NCI-H82 treated with DMSO at 0.1 percent for 48 hours (cell line): ENCODE measurements around the gene KCNE3.

ENCODE experiments used
- DNase-seq: peaks from one replicate; lab custom pipeline; 2025; ENCODE audit not compliant: unreplicated experiment; lab: John Stamatoyannopoulos, UW

KCNE3 gene, protein sequence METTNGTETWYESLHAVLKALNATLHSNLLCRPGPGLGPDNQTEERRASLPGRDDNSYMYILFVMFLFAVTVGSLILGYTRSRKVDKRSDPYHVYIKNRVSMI

DNA sequence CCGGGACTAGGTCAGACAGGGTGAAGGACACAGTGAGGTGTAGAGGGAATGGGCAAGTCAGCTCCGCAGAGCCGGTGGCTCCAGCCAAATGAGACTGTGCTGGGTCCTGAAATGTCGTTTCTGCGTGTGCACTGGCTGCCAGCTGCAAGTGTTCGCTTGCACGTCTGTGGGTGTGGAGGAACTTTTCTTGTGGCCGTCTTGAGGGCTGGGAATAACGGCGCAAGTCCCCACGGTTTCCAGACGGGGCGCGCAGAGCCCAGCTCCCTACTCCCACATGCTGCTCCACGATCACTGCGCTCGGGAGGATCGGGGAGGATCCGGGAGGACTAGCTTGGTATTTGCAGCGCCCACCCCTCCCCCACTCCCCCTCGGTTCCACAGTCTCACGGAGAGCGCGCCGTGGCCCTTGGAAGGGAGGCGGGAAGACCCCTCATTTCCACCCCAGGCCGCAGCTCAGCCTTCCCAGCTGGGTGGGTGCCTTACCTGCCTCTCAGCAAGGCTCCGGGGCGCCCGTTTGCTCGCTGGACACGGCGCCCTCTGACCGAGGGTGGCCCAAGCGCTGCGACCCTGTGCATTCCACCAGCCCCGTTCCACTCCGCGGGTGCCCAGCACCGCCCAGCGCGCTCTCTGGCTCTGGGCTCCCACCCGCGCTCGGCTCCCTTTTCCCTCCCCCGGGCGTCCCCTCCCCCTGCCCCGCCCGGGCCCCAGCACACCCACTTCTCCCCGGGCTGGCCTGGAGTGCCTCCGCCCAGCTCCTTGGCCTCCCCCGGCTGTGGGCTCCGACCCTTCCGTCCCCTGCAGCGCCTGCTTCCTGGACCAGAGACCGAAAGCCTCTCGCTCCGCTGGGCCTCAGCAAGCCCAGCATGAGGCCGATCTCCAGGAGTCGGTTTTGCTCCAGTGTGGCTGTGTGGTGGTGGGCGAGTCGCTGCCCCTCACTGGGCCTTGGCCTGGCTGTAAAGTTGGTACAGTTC lies at the start of gene KCNE3:
Gene KCNE3, minus strand, starts transcription at position 634 of the 970 bp plus-strand sequence. CDS start 9,986 bp downstream, outside the sequence.
- no peak for DNase-seq

DNA sequence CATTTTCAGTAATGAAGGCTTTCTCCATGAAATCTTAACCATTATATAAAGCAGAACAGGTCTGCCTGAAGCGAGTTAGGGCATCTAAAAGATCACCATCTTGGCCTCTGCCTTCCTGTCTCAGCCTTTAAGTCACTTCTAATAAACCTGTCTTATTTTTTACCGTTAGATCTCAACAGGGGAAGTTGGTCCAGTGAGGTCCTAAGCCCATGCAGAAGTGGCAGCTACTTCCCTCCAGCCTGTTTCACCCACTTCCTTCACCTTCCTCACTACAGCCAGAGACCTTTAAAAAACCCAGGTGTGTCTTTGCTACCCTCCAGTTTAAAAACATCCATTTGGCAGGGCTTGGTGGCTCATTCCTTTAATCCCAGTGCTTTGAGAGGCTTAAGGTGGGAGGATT lies 40.2 kb upstream of the KCNE3 start:
- DNase-seq, result no peak

DNA sequence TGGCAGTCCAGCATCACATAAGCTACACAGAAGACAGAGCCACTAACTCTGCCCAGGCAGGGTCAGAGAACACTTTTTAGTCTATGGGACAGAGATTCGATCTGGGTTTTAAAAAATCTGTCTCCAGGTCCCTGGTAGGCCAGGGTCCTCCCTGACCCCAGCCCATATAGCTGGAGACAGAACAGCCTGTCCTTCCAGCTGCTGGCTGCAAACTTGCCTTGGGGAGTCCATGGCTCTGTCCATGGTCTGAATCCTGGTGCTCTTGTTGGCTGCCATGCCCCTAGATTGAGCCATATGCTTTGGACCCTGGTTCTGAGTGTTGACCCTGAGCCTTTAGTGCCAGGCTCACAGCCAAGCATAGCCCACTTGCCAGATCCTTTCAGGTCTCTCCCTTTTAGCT lies 39.5 kb upstream of the KCNE3 start:
- DNase-seq, result no peak

DNA sequence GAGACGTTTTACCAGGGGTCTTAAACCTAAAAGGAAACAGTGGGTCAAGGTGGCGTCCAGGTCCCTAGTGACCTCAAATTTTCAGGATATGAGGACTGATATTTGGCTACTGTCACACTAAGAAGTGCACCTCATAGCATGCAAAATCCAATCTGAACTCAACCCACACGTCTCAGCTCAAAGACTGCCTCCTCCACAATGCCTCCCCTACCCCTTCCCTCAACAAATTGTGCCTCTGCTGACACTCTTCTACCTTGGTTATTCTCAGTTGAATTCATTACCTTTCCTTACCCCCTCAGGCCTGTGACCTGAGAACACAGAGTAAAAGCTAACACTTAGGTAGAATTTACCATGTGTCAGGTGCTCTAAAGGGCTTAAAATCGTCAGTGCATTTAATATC lies 38.6 kb upstream of the KCNE3 start:
- DNase-seq, result no peak

DNA sequence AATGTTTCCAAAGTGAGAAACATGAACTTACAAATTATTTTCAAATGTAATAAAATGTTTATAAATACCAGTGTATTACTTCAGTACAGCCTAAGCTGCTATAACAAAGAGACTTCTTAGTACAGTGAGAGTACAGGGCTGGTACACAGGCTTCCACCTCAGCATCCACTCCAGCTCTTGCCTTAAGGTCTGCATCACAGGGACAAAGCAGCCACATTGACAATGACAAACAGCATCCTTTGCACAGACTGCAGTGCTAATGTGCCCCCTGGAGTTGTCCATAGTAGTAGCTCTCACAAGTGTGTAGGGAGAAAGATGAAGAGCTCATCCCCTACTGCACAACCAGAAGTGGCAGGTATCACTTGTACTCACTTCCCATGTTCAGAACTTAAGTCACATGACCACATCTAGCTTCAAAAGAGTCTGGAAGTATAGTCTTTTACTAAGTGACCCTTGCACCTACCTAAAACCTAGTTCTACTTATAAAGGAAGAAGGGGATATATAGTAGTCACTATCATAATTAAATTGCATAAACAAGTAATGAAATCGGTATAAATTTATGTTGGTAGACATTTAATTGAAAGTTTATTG lies 36.8 kb upstream of the KCNE3 start:
- no peak for DNase-seq

DNA sequence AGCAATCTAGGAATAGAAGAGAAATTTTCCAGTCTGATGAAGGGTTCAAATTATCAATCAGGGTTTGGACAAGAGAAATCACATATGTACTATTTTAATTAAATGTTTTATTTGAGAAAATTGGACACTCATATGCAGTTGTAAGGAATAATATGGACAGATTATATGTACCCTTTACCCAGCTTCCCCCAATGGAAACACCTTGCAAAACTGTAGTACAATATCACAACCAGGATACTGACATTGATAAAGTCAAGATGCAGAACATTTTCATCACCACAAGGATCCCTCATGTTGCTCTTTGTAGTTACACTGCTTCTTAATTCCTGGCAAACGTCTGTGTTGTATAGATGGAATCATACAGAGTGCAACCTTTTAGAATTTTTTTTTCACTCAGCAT lies 27.6 kb upstream of the KCNE3 start:
- no peak for DNase-seq

DNA sequence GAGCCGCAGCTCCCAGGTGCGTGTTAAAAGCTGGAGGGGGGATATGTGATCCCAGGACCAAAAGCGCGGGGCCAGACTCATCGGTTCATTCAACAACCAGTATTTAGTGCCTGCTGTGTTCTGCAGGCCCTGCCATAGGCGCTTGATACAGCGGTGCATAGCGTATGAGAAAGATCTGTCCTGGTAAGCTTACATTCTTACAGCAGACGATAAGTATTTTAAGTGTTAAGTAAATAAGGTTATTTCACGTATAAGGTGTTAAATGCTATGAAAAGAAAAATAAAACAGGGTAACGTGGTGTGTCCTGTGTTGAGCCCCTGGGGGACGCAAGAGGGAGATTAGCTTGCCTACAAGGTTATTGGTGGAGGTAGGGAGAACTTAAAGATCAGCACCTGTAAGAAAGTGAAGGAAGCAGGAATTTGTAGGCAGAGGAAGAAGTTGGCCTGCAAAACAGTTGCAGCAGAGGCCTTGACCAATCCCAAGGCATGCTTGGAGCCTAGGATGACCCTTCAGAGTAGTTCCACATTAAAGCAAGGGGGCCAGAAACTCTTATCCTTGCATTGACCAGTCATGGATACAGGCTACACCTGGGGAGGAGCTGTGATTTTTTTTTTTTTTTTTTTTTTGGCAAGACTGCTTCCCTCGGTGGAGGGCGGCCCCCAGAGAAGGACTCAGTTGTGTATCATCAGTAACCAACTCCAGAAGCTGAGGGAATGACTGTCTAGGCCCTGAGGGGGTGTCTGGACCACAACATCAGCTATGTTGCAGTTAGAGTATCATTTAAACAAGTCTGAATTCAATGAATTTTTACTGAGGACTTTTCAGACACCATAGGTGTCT lies 26.7 kb upstream of the KCNE3 start:
- DNase-seq, result peak; percentile 27

DNA sequence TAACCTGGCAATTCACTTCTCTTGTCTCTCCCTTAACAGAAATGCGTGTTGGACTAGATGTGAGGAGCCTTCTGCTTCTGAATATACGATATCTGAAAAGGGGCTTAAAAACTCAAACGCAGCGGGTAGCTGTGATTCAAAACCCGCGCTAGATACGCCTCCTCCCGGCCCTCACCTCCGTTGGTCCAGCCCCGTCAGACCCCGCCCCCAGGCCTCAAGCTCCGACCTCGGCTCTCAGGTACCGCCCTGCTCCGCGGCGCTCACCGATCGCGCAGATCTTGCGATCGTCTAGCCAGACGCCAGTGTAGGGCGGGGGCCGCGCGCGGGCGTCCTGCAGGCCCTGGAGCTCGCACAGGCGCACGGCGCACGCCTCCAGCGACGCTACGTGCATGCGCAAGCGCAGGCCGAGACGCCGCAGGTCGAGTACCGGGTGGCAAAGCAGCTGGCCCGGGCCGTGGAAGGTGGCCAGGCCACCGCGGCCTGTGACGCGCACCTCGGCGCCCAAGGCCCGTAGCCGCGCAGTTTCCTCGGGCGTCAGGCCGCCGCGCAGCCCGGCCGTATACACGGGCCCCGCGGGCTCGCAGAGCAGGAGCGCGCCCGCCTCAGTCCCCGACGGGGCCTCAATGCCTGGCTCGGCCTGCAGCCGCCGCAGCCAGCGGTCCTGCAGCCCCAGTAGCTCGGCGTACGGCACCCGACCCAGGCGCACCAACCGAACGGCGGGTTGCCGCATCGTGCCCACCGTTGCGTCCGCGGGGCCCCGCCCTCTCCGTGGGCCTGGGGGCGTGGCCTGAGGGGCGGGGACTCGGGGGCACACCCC lies 25.8 kb upstream of the KCNE3 start, which contains the start of gene LIPT2:
Gene LIPT2, minus strand, starts transcription at position 751 of the 817 bp plus-strand sequence. Its CDS starts 21 bp downstream, at position 730.
- DNase-seq, result peak; percentile 81

DNA sequence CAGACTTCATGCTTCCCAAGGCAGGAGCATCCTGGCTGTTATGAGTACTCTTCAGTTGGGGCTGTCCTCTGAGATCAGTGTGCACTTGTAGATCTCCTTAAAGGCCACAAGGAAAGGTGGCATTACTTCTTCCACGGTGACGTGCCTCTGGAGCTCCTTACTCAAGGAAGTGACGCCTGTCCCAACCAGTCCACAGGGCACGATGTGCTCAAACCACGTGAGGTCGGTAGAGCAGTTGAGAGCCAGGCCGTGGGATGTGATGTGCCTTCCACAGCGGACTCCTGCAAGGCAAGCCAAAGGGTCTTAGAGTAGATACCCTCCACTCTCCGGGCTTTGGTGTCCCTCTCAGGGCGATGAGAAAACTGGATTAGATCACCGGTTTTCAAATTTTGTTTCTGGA lies 24.7 kb upstream of the KCNE3 start:
- DNase-seq, result no peak

DNA sequence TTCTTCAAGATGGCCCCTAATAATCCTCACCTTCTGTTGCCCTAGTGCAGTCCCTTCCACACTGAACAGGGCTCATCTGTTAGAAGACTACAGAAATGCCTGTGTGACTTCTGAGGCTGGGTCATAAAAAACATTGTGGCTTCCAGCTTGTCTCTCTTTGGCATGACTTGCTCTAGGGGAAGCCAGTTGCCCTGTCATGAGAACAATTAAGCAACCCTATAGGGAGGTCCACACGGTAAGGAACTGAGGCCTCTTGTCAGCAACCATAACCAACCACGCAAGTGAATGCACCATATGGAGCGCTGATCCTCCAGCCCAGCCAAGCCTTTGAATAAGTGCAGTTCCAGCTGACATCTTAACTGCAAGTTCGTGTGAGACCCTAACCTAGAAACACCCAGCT lies 23.6 kb upstream of the KCNE3 start:
- DNase-seq, result no peak

DNA sequence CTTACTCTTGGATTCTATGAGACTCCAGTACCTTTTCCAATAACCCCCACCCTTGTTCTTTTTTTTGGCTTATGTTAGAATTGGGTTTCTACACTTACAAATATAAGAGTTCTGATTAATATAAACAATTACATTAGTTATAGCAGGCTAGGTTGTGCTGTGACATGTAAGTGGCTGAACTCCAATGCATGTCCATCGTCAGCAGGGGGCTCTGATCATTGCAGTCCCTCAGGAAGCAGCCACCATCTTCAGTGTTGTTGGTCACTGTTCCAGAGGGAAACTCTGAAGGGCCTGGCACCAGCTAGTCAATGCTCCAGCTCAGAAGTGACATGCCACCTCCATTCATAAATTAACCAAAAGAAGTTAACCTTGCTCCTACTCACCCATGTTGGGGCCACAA lies 20.5 kb upstream of the KCNE3 start:
- DNase-seq, result no peak

DNA sequence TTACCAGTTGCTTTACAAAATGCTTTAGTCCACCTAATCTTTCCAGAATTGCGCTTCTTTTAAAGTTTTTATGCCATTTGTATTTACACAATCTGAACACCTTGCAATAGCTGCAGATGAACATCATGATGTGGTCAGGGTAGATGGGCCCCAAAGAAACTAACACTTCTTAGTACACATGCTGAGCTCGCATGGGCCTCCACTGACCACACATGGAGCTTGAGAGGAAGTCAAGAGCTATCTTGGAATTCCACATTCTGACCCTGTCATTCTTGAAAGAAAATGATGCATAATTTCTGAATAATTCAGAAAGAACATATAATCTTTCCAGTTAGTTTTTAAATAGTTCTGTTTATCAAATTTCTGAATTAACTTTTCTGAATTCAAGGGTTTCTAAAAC lies 18.5 kb upstream of the KCNE3 start:
- DNase-seq, result no peak

DNA sequence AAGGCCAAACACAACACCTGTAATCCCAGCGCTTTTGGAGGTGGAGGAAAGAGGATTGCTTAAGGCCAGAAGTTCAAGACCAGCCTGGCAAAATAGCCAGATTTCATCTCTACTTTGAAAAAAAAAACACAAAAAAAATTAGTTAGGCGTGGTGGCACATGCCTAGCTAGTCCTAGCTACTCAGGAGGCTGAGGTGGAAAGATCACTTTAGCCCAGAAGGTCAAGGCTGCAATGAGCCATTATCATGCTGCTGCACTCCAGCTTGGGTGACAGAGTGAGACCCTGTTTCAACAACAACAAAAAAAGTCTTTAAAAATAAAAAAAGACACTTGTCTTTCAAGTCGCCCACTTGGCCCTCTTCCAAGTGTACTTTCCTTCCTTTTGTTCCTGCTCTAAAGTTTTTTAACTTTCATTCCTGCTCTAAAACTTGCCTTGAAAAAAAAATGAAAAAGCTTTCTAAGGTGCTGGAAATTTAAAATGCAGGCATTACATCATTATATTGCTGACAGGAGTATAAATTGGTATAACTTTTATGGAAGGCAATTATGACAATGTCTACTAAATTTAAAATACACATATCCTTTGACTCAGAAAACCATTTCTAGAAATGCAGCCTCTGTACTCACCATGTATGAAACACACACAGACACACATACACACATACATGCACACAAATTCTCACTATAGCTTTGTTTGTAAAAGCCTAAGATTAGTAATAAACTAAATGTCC lies 13.5 kb upstream of the KCNE3 start:
- no peak for DNase-seq

DNA sequence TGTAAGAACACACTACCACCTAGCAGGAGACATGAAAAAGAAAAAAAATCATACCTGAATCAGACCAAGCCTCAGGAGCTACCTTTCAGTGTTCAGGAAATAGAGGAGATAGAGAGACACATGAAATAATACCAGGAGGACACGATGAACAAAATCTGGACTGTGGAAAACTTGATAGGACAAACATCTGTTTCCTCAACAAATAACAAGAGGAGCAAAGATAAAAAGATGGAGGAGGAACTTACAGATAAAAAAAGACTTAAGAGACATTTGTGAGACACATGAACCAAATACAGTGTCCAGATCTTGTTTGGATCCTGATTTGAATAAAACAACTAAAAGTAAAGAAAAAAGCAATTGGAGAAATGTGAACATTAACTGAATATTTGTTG lies 12.4 kb upstream of the KCNE3 start:
- DNase-seq, result no peak

DNA sequence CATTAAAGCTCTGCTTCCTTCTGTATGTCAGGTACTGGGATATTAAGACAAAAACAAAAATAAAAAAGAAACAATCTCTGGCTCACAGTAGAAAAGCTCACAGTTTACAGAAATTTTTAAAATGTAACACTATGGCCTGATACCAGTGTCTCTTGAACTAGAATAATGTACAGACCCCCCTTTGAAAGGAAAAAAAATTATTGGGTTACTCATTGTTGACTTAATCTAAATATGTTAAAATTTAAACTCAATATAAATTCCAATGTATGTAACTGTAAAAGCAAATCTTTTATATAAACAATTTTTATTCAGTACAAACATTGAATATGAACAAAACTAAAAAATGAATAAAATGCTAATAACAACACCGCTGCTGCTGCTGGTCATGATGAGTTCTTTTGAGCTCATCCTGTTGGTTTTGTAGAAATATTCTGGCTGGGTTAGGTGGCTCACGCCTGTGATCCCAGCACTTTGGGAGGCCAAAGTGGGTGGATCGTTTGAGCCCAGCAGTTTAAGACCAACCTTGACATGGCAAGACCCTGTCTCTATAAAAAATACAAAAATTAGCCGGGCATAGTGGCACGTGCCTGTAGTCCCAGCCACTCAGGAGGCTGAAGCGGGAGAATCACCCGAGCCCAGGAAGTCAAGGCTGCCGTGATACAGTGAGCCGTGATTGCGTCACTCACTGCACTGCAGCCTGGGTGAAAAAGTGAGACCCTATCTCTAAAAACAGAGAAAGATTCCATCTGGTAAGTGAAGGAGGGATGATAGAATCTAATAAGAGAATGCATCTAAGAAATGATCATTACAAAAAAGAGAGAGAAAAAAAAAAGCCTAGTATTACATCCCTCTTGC lies 11.8 kb upstream of the KCNE3 start:
- DNase-seq, result no peak

DNA sequence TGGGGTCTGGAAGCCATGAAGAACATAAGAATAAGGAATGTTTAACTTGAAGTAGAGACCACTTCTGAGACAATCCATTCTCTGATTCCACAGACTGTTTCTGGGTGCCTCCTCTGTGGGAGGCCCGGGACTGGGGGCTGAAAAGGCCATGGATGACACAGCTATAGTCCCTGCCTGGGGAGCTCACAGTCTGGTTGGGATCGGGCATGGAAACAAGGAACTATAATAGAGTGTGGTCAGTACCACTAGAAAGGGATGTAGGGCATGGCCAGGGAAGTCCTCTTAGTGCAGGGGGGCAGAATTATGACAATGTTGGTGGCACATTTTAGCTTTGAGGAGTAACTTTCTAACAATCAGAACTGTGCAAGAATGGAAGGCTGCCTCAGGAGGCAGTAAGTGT lies 9.2 kb upstream of the KCNE3 start:
- DNase-seq, result no peak

DNA sequence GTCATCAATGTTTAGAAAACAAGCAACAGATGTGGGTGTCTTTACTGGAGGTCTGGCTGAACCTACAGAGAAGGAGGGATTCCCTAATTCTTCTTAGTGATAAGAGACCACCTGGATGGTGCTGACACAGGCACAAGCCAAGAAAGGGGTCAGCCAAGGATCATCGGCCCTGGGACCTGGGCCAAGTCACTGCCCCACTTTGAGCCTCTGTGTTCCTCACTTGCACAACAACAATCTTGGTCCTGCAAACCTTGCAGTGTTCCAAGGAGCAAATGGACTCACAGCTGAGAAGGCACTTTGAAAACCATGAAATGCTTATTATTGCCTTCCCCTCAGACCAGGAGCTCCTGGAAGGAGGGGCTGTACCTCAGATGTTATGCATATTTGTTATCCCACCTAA lies 7.0 kb upstream of the KCNE3 start:
- DNase-seq, result peak; percentile 9

DNA sequence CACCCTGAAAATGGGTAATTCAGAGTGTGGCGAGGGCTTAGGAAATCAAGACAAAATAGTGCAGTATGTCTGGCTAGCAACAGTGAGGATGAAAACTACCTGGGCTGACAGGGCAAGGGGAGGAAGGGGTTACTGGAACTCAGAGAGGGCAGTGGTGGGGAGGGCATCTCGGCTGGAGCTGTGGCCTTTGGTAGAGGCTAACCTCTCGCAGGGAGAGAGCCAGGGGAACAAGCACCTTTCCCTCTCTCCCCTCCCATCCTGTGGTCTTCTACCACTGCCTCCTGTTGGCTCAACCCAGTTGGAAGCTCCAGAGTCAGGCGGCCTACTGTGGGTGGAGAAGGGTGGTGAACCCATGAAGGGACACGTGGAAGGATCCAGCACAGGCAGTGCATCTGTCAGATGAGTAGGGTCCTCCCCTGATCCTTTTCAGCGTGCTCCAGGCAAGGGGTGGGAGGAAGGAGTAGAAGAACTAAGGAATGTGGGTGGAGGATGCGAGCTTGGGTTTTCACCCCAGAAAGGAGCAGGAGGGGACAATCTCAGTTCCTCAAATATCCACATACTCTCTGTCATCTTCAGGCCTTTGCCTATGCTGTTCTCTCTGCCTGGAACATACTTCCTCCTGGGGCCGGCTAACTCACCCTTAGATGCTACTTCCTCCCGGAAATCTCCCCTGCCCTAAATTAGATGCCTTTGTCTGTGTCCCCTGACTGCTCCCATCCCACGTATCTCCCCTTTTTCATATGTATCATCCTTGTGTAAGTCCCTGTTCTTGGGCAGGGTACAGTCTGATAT lies 6.2 kb upstream of the KCNE3 start:
- no peak for DNase-seq
